ENCODE measurements around the gene TRIM22.
"Not testable (repeated sequence)": the region's sequence is repeated elsewhere in the genome, so short reads cannot be mapped to it uniquely, and the experiment has no call there.

Gene TRIM22

DNA sequence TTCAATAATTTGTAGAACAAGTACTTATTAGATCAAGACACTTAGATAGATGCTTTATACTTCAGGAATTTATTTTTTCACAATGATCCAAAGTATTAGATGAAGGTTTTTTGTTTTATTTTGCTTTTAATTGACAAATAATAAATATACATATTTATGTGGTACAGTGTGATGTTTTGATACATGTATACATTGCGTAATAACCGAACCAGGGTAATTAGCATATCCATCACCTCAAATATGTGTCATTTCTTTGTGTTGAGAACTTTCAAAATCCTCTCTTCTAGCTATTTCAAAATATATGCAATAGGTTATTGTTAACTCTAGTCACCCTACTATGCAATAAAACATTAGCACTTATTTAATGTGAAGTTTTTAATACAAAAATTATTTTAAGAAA lies 26.1 kb upstream of the TRIM22 start:
- TF ChIP-seq, protein P1, sequence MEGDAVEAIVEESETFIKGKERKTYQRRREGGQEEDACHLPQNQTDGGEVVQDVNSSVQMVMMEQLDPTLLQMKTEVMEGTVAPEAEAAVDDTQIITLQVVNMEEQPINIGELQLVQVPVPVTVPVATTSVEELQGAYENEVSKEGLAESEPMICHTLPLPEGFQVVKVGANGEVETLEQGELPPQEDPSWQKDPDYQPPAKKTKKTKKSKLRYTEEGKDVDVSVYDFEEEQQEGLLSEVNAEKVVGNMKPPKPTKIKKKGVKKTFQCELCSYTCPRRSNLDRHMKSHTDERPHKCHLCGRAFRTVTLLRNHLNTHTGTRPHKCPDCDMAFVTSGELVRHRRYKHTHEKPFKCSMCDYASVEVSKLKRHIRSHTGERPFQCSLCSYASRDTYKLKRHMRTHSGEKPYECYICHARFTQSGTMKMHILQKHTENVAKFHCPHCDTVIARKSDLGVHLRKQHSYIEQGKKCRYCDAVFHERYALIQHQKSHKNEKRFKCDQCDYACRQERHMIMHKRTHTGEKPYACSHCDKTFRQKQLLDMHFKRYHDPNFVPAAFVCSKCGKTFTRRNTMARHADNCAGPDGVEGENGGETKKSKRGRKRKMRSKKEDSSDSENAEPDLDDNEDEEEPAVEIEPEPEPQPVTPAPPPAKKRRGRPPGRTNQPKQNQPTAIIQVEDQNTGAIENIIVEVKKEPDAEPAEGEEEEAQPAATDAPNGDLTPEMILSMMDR (IDR thresholded peaks at IDR 0.05; ENCODE audit: low read depth, low read length, missing control alignments): no peak
- H3K4me3 ChIP-seq (replicated peaks; ENCODE audit: low read depth, low read length): no peak overlapping the region
- no peak for DNase-seq (ENCODE audit: extremely low read depth, low read depth)

DNA sequence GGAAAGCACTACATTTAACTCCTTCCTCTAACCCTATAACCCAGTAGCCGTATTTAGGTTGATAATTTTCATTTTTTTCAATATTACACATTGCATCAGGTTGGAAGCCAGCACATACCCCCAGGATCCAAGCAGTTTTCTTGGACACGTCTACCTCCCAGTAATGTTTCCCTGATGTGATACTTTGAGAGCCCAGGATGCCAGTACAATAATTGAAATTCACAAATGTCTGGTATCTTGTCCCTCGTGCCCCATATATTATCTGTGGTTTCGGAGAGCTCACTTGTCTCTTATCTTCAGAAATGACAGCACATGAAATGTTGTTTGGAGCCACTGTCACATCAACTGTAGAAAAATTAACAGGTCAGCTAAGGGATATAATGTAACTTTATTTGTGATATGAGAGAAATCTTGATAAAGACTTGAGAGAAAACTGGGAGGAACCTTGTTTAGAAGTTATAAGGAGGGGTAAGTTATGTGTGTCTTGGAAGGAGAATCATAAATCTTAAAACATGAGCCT lies 24.5 kb upstream of the TRIM22 start:
- TF ChIP-seq, protein P1 (IDR thresholded peaks at IDR 0.05; ENCODE audit: low read depth, low read length, missing control alignments): no peak
- DNase-seq (ENCODE audit: extremely low read depth, low read depth): no peak
- no peak overlapping the region for H3K4me3 ChIP-seq (replicated peaks; ENCODE audit: low read depth, low read length)

DNA sequence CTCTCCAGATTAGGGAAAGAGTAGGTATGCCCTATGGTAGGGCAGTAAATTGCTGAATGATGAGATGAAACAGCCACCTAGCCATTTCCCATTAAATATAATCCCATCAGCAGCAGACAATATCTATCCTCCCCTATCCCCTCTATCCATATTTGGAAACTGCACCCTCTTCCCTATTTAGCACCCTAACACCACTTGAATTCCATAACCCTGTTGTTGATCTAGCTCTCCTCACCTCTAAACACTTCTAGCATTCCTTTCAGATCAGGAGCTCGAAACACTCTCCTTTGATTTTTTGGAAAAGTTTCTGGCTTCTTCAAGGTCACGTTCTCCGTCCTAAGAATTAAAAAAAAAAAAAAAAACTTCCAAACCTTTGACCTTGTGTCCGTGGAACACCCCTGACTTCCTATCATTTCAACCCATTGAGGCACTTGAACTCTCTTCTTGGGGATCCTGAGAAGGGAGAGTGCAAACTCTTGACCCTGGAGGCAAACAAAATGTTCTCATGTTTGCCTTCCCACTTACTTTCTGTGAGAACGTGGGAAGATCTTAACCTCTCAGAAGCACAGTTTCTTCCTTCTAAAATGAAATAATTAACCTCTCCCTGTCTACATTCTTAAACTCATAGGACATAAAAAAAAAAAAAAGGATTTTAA lies 23.7 kb upstream of the TRIM22 start:
- no peak for DNase-seq (ENCODE audit: extremely low read depth, low read depth)
- TF ChIP-seq, protein P1 (IDR thresholded peaks at IDR 0.05; ENCODE audit: low read depth, low read length, missing control alignments): no peak
- H3K4me3 ChIP-seq (replicated peaks; ENCODE audit: low read depth, low read length): no peak overlapping the region

DNA sequence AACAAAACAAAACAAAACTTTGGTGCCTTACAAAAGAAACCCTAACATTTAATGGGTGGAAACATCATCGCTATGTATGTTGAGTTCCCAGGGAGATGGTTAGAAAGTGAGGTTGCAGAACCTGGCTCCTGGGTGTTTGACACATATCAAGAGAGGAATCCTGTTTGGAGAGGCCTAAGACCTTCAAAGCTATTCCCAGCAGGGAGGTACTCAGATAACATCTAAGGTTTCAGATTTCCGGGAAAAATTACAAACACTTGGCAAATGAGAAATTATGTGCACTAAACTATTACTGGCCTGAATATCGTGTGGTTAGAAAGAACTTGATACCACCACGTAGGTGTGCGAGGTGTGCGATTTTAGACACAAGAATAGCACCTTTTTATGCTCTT lies 23.2 kb upstream of the TRIM22 start:
- no peak overlapping the region for H3K4me3 ChIP-seq (replicated peaks; ENCODE audit: low read depth, low read length)
- TF ChIP-seq, protein P1 (IDR thresholded peaks at IDR 0.05; ENCODE audit: low read depth, low read length, missing control alignments): no peak
- no peak for DNase-seq (ENCODE audit: extremely low read depth, low read depth)

DNA sequence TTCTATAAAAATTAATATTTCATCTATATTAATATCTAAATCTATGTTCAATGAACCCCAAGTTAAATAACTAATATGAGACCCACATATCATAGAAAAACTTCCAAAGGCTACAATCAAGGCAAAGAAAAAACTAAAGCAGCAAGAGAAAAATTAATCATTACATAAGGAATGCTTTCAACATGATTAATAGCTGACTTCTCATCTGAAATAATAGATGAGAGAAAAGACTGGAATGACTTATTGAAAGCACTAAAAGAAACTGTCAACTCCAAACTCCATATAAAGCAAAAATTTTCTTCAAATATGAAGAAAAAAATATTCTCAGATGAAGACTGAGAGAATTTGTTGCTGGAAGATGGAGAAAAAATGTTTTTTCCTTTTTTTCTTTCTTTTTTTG lies 17.8 kb upstream of the TRIM22 start:
- TF ChIP-seq, protein P1 (IDR thresholded peaks at IDR 0.05; ENCODE audit: low read depth, low read length, missing control alignments): no peak
- DNase-seq (ENCODE audit: extremely low read depth, low read depth): no peak

DNA sequence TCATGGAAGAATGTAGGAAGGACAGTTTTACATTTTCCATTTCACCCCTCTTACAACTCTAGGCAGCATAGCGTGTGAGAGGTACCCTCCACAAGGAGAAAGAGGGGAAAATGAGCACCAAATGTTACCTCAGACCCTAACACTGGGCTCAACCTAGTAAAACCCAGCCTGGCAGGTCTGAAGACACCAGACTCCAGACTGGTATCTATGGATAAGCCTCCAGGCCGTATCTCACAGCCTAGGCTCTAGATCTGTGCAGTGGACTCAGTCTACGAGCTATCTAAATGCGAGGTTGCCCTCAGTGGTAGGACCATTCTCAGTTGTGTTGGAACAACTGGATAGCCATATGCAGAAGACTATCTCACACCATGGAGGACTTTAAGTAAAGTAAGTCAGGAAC lies 15.2 kb upstream of the TRIM22 start:
- TF ChIP-seq, protein P1 (IDR thresholded peaks at IDR 0.05; ENCODE audit: low read depth, low read length, missing control alignments): no peak
- no peak for DNase-seq (ENCODE audit: extremely low read depth, low read depth)
- H3K4me3 ChIP-seq (replicated peaks; ENCODE audit: low read depth, low read length): no peak overlapping the region

More for the DNA sequence above, 17.8 kb upstream of the TRIM22 start:
- no peak overlapping the region for H3K4me3 ChIP-seq (replicated peaks; ENCODE audit: low read depth, low read length)

DNA sequence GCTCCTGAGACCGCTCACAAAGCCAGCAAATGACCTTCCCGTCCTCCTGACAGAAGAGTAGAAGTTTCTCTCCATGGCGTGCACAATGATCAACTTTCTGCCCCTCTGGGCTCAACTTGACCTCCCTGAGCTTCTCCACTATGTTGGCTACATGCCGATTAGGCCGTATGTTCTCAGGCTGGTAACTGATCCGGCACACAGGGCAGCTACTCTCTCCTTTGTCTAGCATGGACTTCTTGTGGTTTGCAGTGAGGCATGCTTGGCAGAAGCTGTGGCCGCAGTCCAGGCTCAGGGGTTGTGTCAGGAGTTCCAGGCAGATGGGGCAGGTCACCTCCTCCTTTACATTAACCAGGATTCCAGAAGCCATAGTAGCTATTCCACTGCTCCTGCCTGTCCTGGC lies 9.8 kb upstream of the TRIM22 start:
- no peak for DNase-seq (ENCODE audit: extremely low read depth, low read depth)
- TF ChIP-seq, protein P1 (IDR thresholded peaks at IDR 0.05; ENCODE audit: low read depth, low read length, missing control alignments): no peak
- no peak overlapping the region for H3K4me3 ChIP-seq (replicated peaks; ENCODE audit: low read depth, low read length)

DNA sequence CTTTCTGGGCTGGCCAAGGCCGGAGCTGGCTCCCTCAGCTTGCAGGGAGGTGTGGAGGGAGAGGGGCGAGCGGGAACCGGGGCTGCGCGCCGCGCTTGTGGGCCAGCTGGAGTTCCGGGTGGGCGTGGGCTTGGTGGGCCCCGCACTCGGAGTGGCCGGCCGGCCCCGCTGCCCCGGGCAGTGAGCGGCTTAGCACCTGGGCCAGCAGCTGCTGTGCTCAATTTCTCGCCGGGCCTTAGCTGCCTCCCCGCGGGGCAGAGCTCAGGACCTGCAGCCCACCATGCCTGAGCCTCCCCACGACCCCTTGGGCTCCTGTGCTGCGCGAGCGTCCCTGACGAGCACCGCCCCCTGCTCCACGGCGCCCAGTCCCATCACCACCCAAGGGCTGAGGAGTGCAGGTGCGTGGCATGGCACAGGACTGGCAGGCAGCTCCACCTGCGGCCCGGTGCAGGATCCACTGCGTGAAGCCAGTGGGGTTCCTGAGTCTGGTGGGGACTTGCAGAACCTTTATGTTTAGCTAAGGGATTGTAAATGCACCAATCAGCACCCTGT lies 6.6 kb upstream of the TRIM22 start:
- DNase-seq (ENCODE audit: extremely low read depth, low read depth); H3K4me3 ChIP-seq (replicated peaks; ENCODE audit: low read depth, low read length): not testable (repeated sequence)

DNA sequence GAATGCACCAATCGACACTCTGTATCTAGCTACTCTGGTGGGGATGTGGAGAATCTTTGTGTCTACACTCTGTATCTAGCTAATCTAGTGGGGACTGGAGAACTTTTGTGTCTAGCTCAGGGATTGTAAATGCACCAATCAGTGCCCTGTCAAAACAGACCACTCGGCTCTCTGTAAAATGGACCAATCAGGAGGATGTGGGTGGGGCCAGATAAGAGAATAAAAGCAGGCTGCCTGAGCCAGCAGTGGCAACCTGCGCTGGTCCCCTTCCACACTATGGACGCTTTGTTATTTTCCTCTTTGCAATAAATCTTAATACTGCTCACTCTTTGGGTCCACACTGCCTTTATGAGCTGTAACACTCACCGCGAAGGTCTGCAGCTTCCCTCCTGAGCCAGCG lies 6.0 kb upstream of the TRIM22 start:
- peak overlapping the region; percentile 49 for H3K4me3 ChIP-seq (replicated peaks; ENCODE audit: low read depth, low read length)

More for the DNA sequence above, 6.0 kb upstream of the TRIM22 start:
- not testable (repeated sequence) for DNase-seq (ENCODE audit: extremely low read depth, low read depth)
